IPS-20b (cell line): ENCODE measurements around the gene KDM4C.
"Not testable (repeated sequence)": the region's sequence is repeated elsewhere in the genome, so short reads cannot be mapped to it uniquely, and the experiment has no call there.

Source experiments
- H3K27ac ChIP-seq: one replicate; pipeline ENCODE4 v1.5.1; 2013; ENCODE audit warnings: low read length
- H3K27me3 ChIP-seq: 2 replicates; pipeline ENCODE4 v1.6.1; 2013; ENCODE audit warnings: mild to moderate bottlenecking, low read length, inconsistent platforms; ENCODE audit not compliant: insufficient read depth
- H3K36me3 ChIP-seq: 2 replicates; pipeline ENCODE4 v1.6.1; 2013; ENCODE audit warnings: low read depth, mild to moderate bottlenecking, inconsistent platforms, low read length, moderate library complexity; ENCODE audit not compliant: insufficient read depth
- H3K4me1 ChIP-seq: 2 replicates; pipeline ENCODE4 v1.6.1; 2013; ENCODE audit warnings: mild to moderate bottlenecking, control low read depth, inconsistent platforms, low read length, moderate library complexity; ENCODE audit not compliant: insufficient read depth
- H3K4me3 ChIP-seq: 2 replicates; pipeline ENCODE4 v1.5.1; 2013; ENCODE audit warnings: mild to moderate bottlenecking, low read length, inconsistent platforms
- H3K9ac ChIP-seq: 2 replicates; pipeline ENCODE4 v1.6.1; 2013; ENCODE audit warnings: low read depth, mild to moderate bottlenecking, inconsistent platforms, low read length, moderate library complexity
- H3K9me3 ChIP-seq: 2 replicates; pipeline ENCODE4 v1.6.1; 2013; ENCODE audit warnings: mild to moderate bottlenecking, low read depth, low read length, inconsistent platforms; ENCODE audit not compliant: insufficient read depth

KDM4C gene

GRCh38 chr9:6757456-6758247 is at the start of gene KDM4C:
Gene KDM4C, plus strand, starts transcription at chr9:6757973. Its CDS starts 35,016 bp downstream, at chr9:6792989.
- Histone ChIP-seq H3K27ac (peak within 1 kb of the TSS; percentile 73), H3K27me3 (peaks cover 7% of the 10 kb centered on the region; the same call in 1 of the 2 replicates), H3K9me3 (no peaks in the 10 kb centered on the region), H3K4me3 (peak within 1 kb of the TSS; percentile 83), H3K4me1 (peaks cover 3% of the 10 kb centered on the region; the same call in 1 of the 2 replicates), H3K36me3 (no peaks in the 10 kb centered on the region), H3K9ac (peak within 1 kb of the TSS; percentile 87)

DNA sequence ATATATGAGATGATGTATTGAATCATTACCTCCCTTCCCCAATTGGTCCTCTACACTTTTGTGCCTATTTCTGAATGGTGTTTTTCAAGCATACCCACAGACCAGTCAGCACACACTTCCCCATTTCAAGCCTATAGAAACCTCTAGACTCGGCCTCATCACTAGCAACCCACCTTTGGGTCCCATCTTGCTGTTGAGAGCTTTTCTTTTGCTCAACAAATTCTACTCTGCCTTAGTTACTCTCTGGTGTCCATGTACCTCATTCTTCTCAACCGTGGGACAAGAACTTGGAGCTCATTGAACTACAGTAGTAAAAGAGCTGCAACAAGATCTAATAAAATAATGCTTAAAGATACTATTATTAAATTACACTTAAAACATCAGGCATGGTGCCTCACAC is 49.0 kb upstream of the KDM4C start:
- Histone ChIP-seq H3K4me3 (no peak overlapping the region), H3K36me3 (no peaks in the 10 kb centered on the region), H3K27me3 (peaks cover 8% of the 10 kb centered on the region; the same call in 1 of the 2 replicates), H3K27ac (no peak overlapping the region), H3K4me1 (peaks cover 2% of the 10 kb centered on the region; the same call in 1 of the 2 replicates), H3K9me3 (peaks cover 6% of the 10 kb centered on the region; the same call in 1 of the 2 replicates), H3K9ac (no peak overlapping the region)

- Histone ChIP-seq H3K4me1 (no peaks in the 10 kb centered on the region), H3K9ac (no peak overlapping the region), H3K27me3 (no peaks in the 10 kb centered on the region), H3K36me3 (no peaks in the 10 kb centered on the region), H3K9me3 (peaks cover 6% of the 10 kb centered on the region; the same call in 1 of the 2 replicates), H3K27ac (no peak overlapping the region), H3K4me3 (no peak overlapping the region)
Observed at GRCh38 chr9:6711403-6711802, 46.4 kb upstream of the KDM4C start.

GRCh38 chr9:6712041-6712440 is 45.7 kb upstream of the KDM4C start:
- Histone ChIP-seq H3K27me3 (no peaks in the 10 kb centered on the region), H3K27ac (no peak overlapping the region)

DNA sequence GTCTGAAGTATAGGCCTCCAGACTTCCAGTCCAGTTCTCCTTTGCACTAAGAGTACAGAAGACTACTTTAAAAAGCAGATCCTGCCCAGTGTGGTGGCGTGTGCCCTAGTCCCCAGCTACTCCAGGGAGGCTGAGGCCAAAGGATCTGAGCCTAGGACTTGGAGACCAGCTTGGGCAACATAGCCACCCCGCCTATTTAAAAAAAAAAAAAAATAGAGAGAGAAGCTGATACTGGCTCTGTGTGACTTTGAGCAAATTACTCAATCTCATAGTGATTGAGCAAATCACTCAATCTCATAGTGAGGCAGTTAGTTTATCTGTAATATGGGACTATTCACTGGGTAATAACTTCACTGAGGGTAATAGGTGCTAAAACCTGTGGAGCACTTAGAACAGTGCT is 43.6 kb upstream of the KDM4C start:
- no peak overlapping the region for H3K9ac ChIP-seq
- no peaks in the 10 kb centered on the region for H3K27me3 ChIP-seq
- no peak overlapping the region for H3K27ac ChIP-seq
- H3K9me3 ChIP-seq, result no peaks in the 10 kb centered on the region
- H3K4me1 ChIP-seq, result no peaks in the 10 kb centered on the region
- H3K36me3 ChIP-seq, result no peaks in the 10 kb centered on the region
- no peak overlapping the region for H3K4me3 ChIP-seq

More at GRCh38 chr9:6712041-6712440, 45.7 kb upstream of the KDM4C start:
- Histone ChIP-seq H3K9ac (no peak overlapping the region), H3K9me3 (peaks cover 6% of the 10 kb centered on the region; the same call in 1 of the 2 replicates), H3K4me1 (no peaks in the 10 kb centered on the region), H3K36me3 (no peaks in the 10 kb centered on the region), H3K4me3 (no peak overlapping the region)

- H3K36me3 ChIP-seq, H3K27me3 ChIP-seq, H3K9ac ChIP-seq, H3K27ac ChIP-seq, H3K4me3 ChIP-seq, H3K9me3 ChIP-seq, H3K4me1 ChIP-seq: not testable (repeated sequence)
Observed at GRCh38 chr9:6715153-6715754, 42.5 kb upstream of the KDM4C start.

DNA sequence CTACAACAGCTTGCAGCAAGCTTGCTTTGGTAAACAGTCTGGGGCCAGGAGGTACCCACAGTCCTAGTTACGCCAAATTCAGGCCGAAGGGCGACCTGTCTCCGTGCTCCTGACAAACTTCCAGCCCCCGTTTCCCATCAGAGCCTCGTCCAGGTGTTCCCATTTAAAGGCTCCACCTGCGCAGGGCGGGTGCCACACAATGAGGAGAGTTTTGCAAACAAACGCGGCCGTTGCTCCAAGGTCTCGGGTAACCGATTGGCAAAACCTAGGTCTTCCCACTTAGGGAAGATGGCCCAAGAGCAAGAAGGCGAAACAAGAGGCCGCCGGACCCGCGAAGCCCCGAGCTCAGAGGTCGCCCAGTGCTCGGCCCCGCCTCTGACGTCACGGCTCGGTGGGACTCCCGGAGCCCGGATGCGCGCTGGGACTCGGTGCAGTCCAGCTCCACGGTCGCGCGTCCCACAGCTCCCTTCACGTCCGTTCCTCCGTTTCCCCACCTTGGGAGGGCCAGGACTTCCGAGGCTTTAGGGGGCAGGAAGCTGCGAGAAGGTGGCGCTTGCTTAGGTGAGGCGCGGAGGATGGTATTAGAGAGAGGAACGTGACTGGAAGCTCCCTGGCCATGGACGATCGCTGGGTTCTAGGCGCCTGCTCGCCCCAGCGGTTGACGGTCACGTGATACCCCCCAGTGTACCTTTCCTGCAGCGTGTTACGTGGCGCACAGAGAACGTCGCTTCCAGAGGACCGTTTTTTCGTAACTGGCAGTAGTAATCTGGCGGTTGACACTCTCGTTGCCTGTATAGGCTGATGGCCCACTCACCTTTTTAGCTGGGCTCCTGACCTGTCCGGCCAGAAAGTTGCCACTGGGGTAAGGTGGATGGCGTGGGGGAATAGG is 41.8 kb upstream of the KDM4C start:
- H3K27ac ChIP-seq, result no peak overlapping the region

GRCh38 chr9:6716766-6717165 is 41.0 kb upstream of the KDM4C start:
- Histone ChIP-seq H3K27ac (no peak overlapping the region), H3K9ac (no peak overlapping the region), H3K9me3 (no peaks in the 10 kb centered on the region), H3K27me3 (no peaks in the 10 kb centered on the region), H3K4me1 (no peaks in the 10 kb centered on the region), H3K36me3 (no peaks in the 10 kb centered on the region), H3K4me3 (no peak overlapping the region)

More for the DNA sequence above, 41.8 kb upstream of the KDM4C start:
- Histone ChIP-seq H3K9ac (no peak overlapping the region), H3K36me3 (no peaks in the 10 kb centered on the region), H3K4me3 (no peak overlapping the region), H3K27me3 (no peaks in the 10 kb centered on the region), H3K4me1 (no peaks in the 10 kb centered on the region), H3K9me3 (no peaks in the 10 kb centered on the region)

DNA sequence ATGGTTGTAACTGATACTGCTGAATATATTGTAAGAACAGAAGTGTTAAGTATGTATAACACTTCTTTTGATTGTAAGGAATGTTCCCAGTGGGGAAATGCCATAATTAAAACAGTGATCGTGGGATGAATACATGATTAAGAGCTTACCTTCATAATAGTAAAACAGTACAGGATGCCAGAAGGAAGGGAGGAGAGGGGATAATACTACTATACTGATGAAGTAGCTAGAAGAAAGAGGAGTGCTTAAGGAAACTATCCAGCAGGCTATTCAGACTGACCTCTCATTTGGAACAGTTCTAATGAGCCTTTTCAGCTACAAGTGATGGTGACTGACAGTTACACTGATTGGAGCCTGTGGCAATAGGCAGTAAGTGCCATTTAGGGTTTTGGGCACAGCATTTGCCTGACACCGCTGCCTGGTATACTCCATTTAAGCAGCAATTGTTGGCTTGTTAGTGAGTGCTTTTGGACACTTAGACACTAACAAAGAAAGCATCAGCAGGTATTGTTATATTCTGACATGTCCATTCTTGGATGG is 33.8 kb upstream of the KDM4C start:
- Histone ChIP-seq H3K27ac (no peak overlapping the region), H3K4me3 (no peak overlapping the region), H3K27me3 (no peaks in the 10 kb centered on the region), H3K9ac (no peak overlapping the region), H3K4me1 (no peaks in the 10 kb centered on the region), H3K36me3 (no peaks in the 10 kb centered on the region), H3K9me3 (no peaks in the 10 kb centered on the region)

DNA sequence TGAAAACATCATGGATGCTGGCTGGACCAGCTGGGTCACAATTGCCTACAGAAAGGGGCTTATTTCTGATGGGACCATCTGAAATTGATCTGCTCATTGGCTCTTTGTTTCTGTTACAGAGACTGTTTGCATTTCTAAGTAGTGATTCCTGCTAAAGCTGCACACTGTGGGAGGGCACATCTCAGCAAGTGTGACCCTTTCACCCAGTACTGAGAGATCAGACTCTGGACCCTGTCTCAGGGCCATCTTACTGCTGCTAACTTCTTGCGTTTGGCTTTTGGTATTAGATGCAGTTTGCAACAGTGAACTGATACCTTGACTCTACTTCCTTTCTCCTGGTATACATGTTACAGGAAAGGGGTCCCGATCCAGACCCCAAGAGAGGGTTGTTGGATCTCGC is 24.5 kb upstream of the KDM4C start:
- no peaks in the 10 kb centered on the region for H3K4me1 ChIP-seq
- H3K27me3 ChIP-seq, result no peaks in the 10 kb centered on the region
- H3K4me3 ChIP-seq, result no peak overlapping the region
- H3K36me3 ChIP-seq, result no peaks in the 10 kb centered on the region
- no peak overlapping the region for H3K9ac ChIP-seq
- peaks cover 10% of the 10 kb centered on the region; the same call in 1 of the 2 replicates for H3K9me3 ChIP-seq
- H3K27ac ChIP-seq, result no peak overlapping the region

DNA sequence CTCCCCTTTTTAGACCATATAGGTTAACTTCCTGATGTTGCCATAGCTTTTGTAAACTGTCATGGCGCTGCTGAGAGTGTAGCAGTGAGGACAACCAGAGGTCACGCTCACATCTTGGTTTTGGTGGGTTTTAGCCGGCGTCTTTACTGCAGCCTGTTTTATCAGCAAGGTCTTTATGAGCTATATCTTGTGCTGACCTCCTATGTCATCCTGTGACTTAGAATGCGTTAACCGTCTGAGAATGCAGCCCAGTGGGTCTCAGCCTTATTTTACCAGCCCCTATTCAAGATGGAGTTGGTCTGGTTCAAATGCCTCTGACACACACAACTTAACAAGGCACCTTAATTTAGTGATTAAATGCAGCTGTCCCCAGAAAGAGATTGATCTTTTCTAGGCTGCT is 23.9 kb upstream of the KDM4C start:
- H3K9me3 ChIP-seq, result peaks cover 10% of the 10 kb centered on the region; the same call in 1 of the 2 replicates

More for the DNA sequence above, 23.9 kb upstream of the KDM4C start:
- no peaks in the 10 kb centered on the region for H3K27me3 ChIP-seq
- H3K9ac ChIP-seq, result no peak overlapping the region
- H3K27ac ChIP-seq, result no peak overlapping the region
- H3K4me1 ChIP-seq, result no peaks in the 10 kb centered on the region
- H3K4me3 ChIP-seq, result no peak overlapping the region
- H3K36me3 ChIP-seq, result no peaks in the 10 kb centered on the region
